Measurements from ENCODE around the gene C19orf38. TPM values are rescaled to one million over a fixed set of nuclear protein-coding genes. Genes with fewer than 3 reads are reported as not detected.
"Not testable (repeated sequence)": the region's sequence is repeated elsewhere in the genome, so short reads cannot be mapped to it uniquely, and the experiment has no call there.

C19orf38 gene
- polyA plus RNA-seq, 1 experiment = 0.45 TPM

DNA sequence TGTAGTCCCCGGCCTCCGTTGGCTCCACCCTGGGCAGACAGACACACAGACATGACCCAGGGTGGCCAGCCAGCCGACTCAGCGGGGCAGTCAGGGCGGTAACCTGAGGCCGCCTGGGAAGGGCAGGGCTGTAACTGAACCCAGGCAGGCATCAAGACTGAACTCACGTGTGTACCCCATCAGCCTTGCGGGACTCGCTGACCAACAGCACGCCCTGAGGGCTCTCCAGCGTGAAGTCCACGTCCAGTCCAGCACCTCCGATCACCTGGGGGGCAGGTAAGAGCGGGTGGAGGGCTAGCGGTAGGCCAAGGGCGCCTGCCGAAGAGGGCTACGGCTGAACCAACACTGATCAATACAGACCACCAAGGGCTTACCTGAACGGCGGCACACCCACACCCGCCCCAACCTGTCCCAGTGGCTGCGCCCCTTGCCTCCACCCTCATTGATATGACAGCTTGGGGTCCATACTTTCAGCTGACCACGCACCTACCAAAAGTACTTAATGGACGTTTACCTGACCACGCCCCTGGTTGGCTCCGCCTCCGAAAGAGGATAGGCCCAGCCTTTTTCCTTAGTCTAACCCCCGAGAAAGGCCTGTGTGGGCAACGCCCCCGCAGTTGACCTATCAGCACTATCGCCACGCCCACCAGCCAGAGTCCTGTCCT lies 13.0 kb upstream of the C19orf38 start:
- CTCF ChIA-PET = interaction anchor here (0.8 to 3.3 kb wide), 7 partner anchors 9 to 118 kb away, joined by 3 to 38 read pairs (median 7); partner anchors contain the start of gene DNM2
- TF ChIP-seq CTCF (IDR thresholded peaks at IDR 0.05; ENCODE audit: low read depth, low read length) = no peak
- H3K27ac ChIP-seq (ENCODE audit: low read depth, low read length) = peak overlapping the region; percentile 47
- DNase-seq (ENCODE audit: low read depth, low spot score) = no peak
- H3K4me3 ChIP-seq (ENCODE audit: low read depth, low read length) = peak overlapping the region; percentile 52
- no peaks in the 10 kb centered on the region for H3K27me3 ChIP-seq (ENCODE audit: control insufficient read depth, insufficient read depth, low read length)
- POLR2A ChIA-PET = interaction anchor here (0.6 to 2.0 kb wide), 10 partner anchors 14 to 246 kb away, joined by 3 to 27 read pairs (median 10); partner anchors contain the start of genes DNM2 and QTRT1
- peaks cover 12% of the 10 kb centered on the region for H3K9me3 ChIP-seq (ENCODE audit: control insufficient read depth, insufficient read depth, low read length)

- ChIA-PET POLR2A (interaction anchor here (0.6 to 2.0 kb wide), 11 partner anchors 15 to 595 kb away, joined by 3 to 27 read pairs (median 10); partner anchors contain the start of genes DNM2 and QTRT1), CTCF (interaction anchor here (0.5 to 3.3 kb wide), 11 partner anchors 9 to 118 kb away, joined by 3 to 38 read pairs (median 5); partner anchors contain the start of gene DNM2)
- no peaks in the 10 kb centered on the region for H3K27me3 ChIP-seq (ENCODE audit: control insufficient read depth, insufficient read depth, low read length)
- H3K4me3 ChIP-seq (ENCODE audit: low read depth, low read length) = peak within 1 kb of the TSS; percentile 77
- peak within 1 kb of the TSS; percentile 98 for H3K27ac ChIP-seq (ENCODE audit: low read depth, low read length)
- TF ChIP-seq CTCF (IDR thresholded peaks at IDR 0.05; ENCODE audit: low read depth, low read length) = peak; percentile 27; the same call in 1 of the 2 replicates
- peak; percentile 97 for DNase-seq (ENCODE audit: low read depth, low spot score)
- H3K9me3 ChIP-seq (ENCODE audit: control insufficient read depth, insufficient read depth, low read length) = peaks cover 12% of the 10 kb centered on the region
Measured at GRCh38 chr19:10835754-10836478, 12.3 kb upstream of the C19orf38 start, which contains the start of gene TMED1. Gene TMED1 (minus strand): TSS chr19:10836212. CDS start chr19:10836191, 21 bp downstream.

- no peak for DNase-seq (ENCODE audit: low read depth, low spot score)
- CTCF ChIA-PET = interaction anchor here (0.6 to 3.3 kb wide), 10 partner anchors 8 to 119 kb away, joined by 3 to 38 read pairs (median 5); partner anchors contain the start of gene DNM2
- TF ChIP-seq CTCF (IDR thresholded peaks at IDR 0.05; ENCODE audit: low read depth, low read length) = no peak
- Histone ChIP-seq H3K27me3 (ENCODE audit: control insufficient read depth, insufficient read depth, low read length) (no peaks in the 10 kb centered on the region), H3K27ac (ENCODE audit: low read depth, low read length) (peak overlapping the region; percentile 98), H3K4me3 (ENCODE audit: low read depth, low read length) (peak overlapping the region; percentile 77), H3K9me3 (ENCODE audit: control insufficient read depth, insufficient read depth, low read length) (peaks cover 12% of the 10 kb centered on the region)
- POLR2A ChIA-PET = interaction anchor here (0.6 to 2.0 kb wide), 13 partner anchors 16 to 596 kb away, joined by 3 to 27 read pairs (median 10); partner anchors contain the start of genes DNM2 and QTRT1
Measured at GRCh38 chr19:10836479-10837330, 11.5 kb upstream of the C19orf38 start.

DNA sequence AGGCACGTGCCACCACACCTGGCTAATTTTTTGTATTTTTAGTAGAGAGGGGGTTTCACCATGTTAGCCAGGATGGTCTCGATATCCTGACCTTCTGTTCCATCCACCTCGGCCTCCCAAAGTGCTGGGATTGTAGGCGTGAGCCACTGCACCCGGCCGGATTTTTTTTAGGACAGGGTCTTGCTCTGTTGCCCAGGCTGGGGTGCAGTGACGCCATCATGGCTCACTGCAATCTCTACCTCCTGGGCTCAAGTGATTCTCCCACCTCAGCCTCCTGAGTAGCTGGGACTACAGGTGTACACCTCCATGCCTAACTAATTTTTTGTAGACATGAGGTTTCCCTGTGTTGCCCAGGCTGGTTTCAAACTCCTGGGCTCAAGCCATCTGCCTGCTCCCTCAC lies 10.6 kb upstream of the C19orf38 start:
- DNase-seq (ENCODE audit: low read depth, low spot score); H3K4me3 ChIP-seq (ENCODE audit: low read depth, low read length); H3K27ac ChIP-seq (ENCODE audit: low read depth, low read length); POLR2A ChIA-PET; H3K27me3 ChIP-seq (ENCODE audit: control insufficient read depth, insufficient read depth, low read length): not testable (repeated sequence)
- CTCF ChIA-PET = interaction anchor here (3.3 kb wide), 1 partner anchor 27 kb away, joined by 38 read pairs; no protein-coding TSS in a partner anchor
- peaks cover 12% of the 10 kb centered on the region for H3K9me3 ChIP-seq (ENCODE audit: control insufficient read depth, insufficient read depth, low read length)

GRCh38 chr19:10838377-10838776 lies 9.8 kb upstream of the C19orf38 start:
- H3K27me3 ChIP-seq (ENCODE audit: control insufficient read depth, insufficient read depth, low read length) = no peaks in the 10 kb centered on the region
- H3K9me3 ChIP-seq (ENCODE audit: control insufficient read depth, insufficient read depth, low read length) = peaks cover 12% of the 10 kb centered on the region
- no peak overlapping the region for H3K27ac ChIP-seq (ENCODE audit: low read depth, low read length)
- no peak for TF ChIP-seq CTCF (IDR thresholded peaks at IDR 0.05; ENCODE audit: low read depth, low read length)
- no peak for DNase-seq (ENCODE audit: low read depth, low spot score)
- H3K4me3 ChIP-seq (ENCODE audit: low read depth, low read length) = no peak overlapping the region
- CTCF ChIA-PET = interaction anchor here (0.6 kb wide), 1 partner anchor 104 kb away, joined by 3 read pairs; no protein-coding TSS in a partner anchor
- POLR2A ChIA-PET = no interaction called here
